Activated CD4-positive, alpha-beta T cell treated with anti-CD3 and anti-CD28 coated beads, Interleukin-2, amount 50 U/mL, for 48 hours (primary cell): ENCODE results near the gene EXPH5.
"Not testable (repeated sequence)": the region's sequence is repeated elsewhere in the genome, so short reads cannot be mapped to it uniquely, and the experiment has no call there.

Experiments
- DNase-seq, 2 experiments: peaks; one replicate each; pipeline ENCODE4 v3.0.0-alpha.2; 2020

Gene EXPH5

GRCh38 chr11:108593214-108593922 lies at the start of gene EXPH5:
Gene EXPH5, minus strand, starts transcription at chr11:108593768. Its CDS starts 232 bp downstream, at chr11:108593536.
- DNase-seq, result peak; percentile 93 to 95

GRCh38 chr11:108641752-108642151 lies 48.2 kb upstream of the EXPH5 start:
- not testable (repeated sequence) for DNase-seq

- no peak for DNase-seq
Measured at GRCh38 chr11:108639146-108639545, 45.6 kb upstream of the EXPH5 start.

- no peak for DNase-seq
Measured at GRCh38 chr11:108636222-108636621, 42.7 kb upstream of the EXPH5 start.

GRCh38 chr11:108635106-108635505 lies 41.5 kb upstream of the EXPH5 start:
- no peak for DNase-seq

GRCh38 chr11:108632041-108632704 lies 38.6 kb upstream of the EXPH5 start:
- no peak for DNase-seq

GRCh38 chr11:108629274-108629673 lies 35.7 kb upstream of the EXPH5 start:
- no peak for DNase-seq

- no peak for DNase-seq
Measured at GRCh38 chr11:108628812-108629211, 35.2 kb upstream of the EXPH5 start.

- no peak for DNase-seq
Measured at GRCh38 chr11:108628326-108628725, 34.8 kb upstream of the EXPH5 start.

- no peak for DNase-seq
Measured at GRCh38 chr11:108624196-108624925, 30.8 kb upstream of the EXPH5 start.

- DNase-seq, result no peak
Measured at GRCh38 chr11:108622341-108622740, 28.8 kb upstream of the EXPH5 start.

GRCh38 chr11:108620958-108621772 lies 27.6 kb upstream of the EXPH5 start:
- DNase-seq, result no peak

- DNase-seq, result no peak
Measured at GRCh38 chr11:108618529-108618928, 25.0 kb upstream of the EXPH5 start.

- DNase-seq, result no peak
Measured at GRCh38 chr11:108617055-108617454, 23.5 kb upstream of the EXPH5 start.

GRCh38 chr11:108616549-108616948 lies 23.0 kb upstream of the EXPH5 start:
- DNase-seq, result no peak

- DNase-seq, result no peak
Measured at GRCh38 chr11:108614086-108614485, 20.5 kb upstream of the EXPH5 start.

- DNase-seq, result no peak
Measured at GRCh38 chr11:108609682-108610081, 16.1 kb upstream of the EXPH5 start.

GRCh38 chr11:108608548-108608947 lies 15.0 kb upstream of the EXPH5 start:
- DNase-seq, result no peak

GRCh38 chr11:108606495-108607160 lies 13.1 kb upstream of the EXPH5 start:
- DNase-seq, result no peak

- no peak for DNase-seq
Measured at GRCh38 chr11:108606070-108606469, 12.5 kb upstream of the EXPH5 start.

- DNase-seq, result not testable (repeated sequence)
Measured at GRCh38 chr11:108602818-108603217, 9.2 kb upstream of the EXPH5 start.

- DNase-seq, result no peak
Measured at GRCh38 chr11:108601150-108601549, 7.6 kb upstream of the EXPH5 start.
